Transverse colon (tissue), 4 donors: ENCODE data around the gene C1QTNF5. TPM values are rescaled to one million over a fixed set of nuclear protein-coding genes. Genes with fewer than 3 reads are reported as not detected.

Experiments
- DNase-seq: peaks from one replicate; pipeline ENCODE4 v3.0.0-alpha.2; 2019
- H3K27ac ChIP-seq, 4 donors: fragments of 200-600 bp; sonication (generic); 2 replicates each; pipeline ENCODE4 v1.5.1; 2016 to 2018; ENCODE audit warnings: inconsistent platforms in 4 of 4
- H3K27me3 ChIP-seq: fragments of 200-600 bp; sonication (generic); 2 replicates; pipeline ENCODE4 v1.5.1; 2017; ENCODE audit warnings: inconsistent platforms
- H3K36me3 ChIP-seq, 4 donors: fragments of 200-600 bp; sonication (generic); 2 replicates each; pipeline ENCODE4 v1.5.1; 2017 to 2019; ENCODE audit warnings: inconsistent platforms in 4 of 4
- H3K4me1 ChIP-seq, 4 donors: fragments of 200-600 bp; sonication (generic); 2 replicates each; pipeline ENCODE4 v1.5.1; 2017 to 2020; ENCODE audit warnings: inconsistent platforms in 4 of 4
- H3K4me3 ChIP-seq, 4 donors: fragments of 200-600 bp; sonication (generic); 1 replicate in 1 of 4; 2 replicates in 3 of 4; pipeline versions ENCODE4 v1.5.1 to v1.6.1; 2017 to 2019; ENCODE audit warnings: inconsistent platforms in 4 of 4
- H3K9me3 ChIP-seq, 2 donors: fragments of 200-600 bp; sonication (generic); 2 replicates each; pipeline ENCODE4 v1.5.1; 2017 to 2019; ENCODE audit warnings: inconsistent platforms in 2 of 2
- EP300 ChIP-seq: sonication (generic); formaldehyde crosslinking; IDR thresholded peaks from one replicate; pipeline ENCODE4 v1.6.1; 2017; ENCODE audit warnings: antibody characterized with exemption, low read depth
- POLR2A ChIP-seq: fragments of 450-650 bp; IDR thresholded peaks from one replicate; pipeline ENCODE4 v1.6.1; 2016; ENCODE audit warnings: antibody characterized with exemption, mild to moderate bottlenecking, moderate library complexity
- POLR2AphosphoS5 ChIP-seq, 3 donors: sonication (generic); formaldehyde crosslinking; IDR thresholded peaks; one replicate each; pipeline ENCODE4 v1.6.1; 2016; ENCODE audit warnings: antibody characterized with exemption in 3 of 3
- WGBS, 2 donors: methylation state at CpG; one replicate each; pipeline ENCODE4 v1.1.5; 2018; ENCODE audit warnings: low coverage in 1 of 2; 5-methylcytosine and 5-hydroxymethylcytosine counted together
- in situ Hi-C, 4 donors: fragments of 200-750 bp; cut with MboI; loops; one replicate each; pipeline versions ENCODE4 v1.15.0 to v1.15.1; 2017; ENCODE audit warnings: low sequenced_read_pairs in 3 of 4, low pct_ligation_motif_present in 1 of 4, low pct_unique_long_range_greater_than_20kb in 1 of 4
- intact Hi-C: fragments of 100-400 bp; cut with DNase I; formaldehyde crosslinking; loops from one replicate; pipeline ENCODE4 v1.15.1; 2023; ENCODE audit warnings: low total_unique reads
- total RNA-seq, 4 donors: library from RNA; depleted of rRNA; stranded (reverse); fragments of >200 nt; gene quantifications; one replicate each; pipeline ENCODE4 v1.1.0, GENCODE V29; 2016
- TF ChIP-seq, protein P1 (sequence below), 5 experiments: fragments of 200-600 bp in 3 of 5; fragments of 450-650 bp in 2 of 5; sonication (generic) in 3 of 5; IDR thresholded peaks; 1 replicate in 2 of 5; 2 replicates in 3 of 5; pipeline ENCODE4 v1.5.1; 2016 to 2017; ENCODE audit warnings: antibody characterized with exemption in 5 of 5, inconsistent platforms in 3 of 5, mild to moderate bottlenecking in 2 of 5, moderate library complexity in 1 of 5

Gene C1QTNF5
- total RNA-seq, 4 donors from 2014 or later = 7.6 to 20.5 (median 11.4) TPM

DNA sequence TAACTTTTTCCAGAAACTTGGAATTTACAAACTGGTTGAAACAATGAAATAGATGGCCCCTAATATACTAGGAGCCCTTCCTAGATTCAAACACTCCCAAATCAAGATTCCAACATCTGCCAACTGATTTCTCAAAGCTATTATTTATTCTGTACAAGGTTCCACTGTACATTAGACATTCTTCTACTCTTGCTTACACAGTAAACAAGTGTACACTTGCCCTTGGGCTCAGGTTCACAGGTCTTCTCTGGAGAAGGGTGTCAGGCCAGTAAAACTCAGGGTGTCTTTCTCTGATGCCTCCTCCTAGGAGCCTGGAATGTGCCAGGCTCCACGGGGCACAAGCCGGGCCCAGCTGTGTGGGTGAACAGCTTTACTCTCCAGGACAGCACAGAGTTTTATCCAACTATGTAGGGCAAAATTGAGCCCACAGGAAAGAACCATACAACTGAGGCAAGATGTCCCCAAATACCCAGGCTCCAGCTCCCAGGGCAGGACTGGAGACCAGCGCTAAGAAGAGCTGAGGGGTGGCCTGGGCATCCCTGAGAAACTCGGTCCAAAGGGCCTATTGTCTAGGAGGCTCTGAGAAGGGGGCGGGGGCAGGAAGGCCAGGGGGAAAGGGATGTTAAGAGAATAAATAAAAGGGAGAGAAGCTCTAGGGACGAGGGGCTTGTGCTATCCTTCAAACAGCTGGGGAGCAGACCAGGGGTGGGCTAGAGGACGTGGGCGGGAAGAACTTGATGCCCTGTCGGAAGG is 14.6 kb upstream of the C1QTNF5 start:
- Histone ChIP-seq H3K4me1 (peaks cover 0 to 18% (median 7%) of the 10 kb centered on the region in 4 donors), H3K27ac (no peak overlapping the region), H3K36me3 (no peaks in the 10 kb centered on the region), H3K27me3 (peaks cover 7% of the 10 kb centered on the region), H3K4me3 (no peak overlapping the region), H3K9me3 (no peaks in the 10 kb centered on the region)
- in situ Hi-C loops (loop anchor here in 3 of 4 donors (5.0 to 10.0 kb wide), 2 partner anchors 117 to 120 kb away; no protein-coding TSS in a partner anchor), intact Hi-C loops (loop anchor here (5.0 kb wide), 1 partner anchor 117 kb away; no protein-coding TSS in a partner anchor)
- 72 to 77% methylated on average over 5 to 9 of the region's 9 CpGs for WGBS, 2 donors
- no peak for TF ChIP-seq EP300
- TF ChIP-seq, protein P1, sequence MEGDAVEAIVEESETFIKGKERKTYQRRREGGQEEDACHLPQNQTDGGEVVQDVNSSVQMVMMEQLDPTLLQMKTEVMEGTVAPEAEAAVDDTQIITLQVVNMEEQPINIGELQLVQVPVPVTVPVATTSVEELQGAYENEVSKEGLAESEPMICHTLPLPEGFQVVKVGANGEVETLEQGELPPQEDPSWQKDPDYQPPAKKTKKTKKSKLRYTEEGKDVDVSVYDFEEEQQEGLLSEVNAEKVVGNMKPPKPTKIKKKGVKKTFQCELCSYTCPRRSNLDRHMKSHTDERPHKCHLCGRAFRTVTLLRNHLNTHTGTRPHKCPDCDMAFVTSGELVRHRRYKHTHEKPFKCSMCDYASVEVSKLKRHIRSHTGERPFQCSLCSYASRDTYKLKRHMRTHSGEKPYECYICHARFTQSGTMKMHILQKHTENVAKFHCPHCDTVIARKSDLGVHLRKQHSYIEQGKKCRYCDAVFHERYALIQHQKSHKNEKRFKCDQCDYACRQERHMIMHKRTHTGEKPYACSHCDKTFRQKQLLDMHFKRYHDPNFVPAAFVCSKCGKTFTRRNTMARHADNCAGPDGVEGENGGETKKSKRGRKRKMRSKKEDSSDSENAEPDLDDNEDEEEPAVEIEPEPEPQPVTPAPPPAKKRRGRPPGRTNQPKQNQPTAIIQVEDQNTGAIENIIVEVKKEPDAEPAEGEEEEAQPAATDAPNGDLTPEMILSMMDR (IDR thresholded peaks at IDR 0.05) = no peak
- no peak for TF ChIP-seq POLR2AphosphoS5 (IDR thresholded peaks at IDR 0.05)
- TF ChIP-seq POLR2A = no peak
- DNase-seq = no peak

DNA sequence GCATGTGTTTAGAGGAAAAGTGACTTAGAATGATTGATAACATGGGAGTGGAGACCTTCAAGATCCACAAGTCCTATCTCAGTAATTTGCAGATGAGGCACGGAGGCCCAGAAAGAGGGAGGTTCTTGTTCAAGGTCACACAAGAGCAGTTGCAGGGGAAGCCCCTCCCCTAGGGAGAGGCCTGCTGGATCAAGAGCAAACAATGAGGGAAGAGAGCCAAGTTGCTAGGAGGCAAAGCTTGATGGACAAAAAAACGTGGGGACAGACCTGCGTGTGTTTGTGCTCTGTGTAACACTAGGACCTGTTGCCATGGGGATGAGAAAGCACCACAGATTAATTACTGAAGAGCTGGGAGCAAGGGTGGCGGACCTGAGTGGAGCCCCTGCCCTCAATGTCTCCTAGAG is 12.2 kb upstream of the C1QTNF5 start:
- TF ChIP-seq POLR2A (no peak), EP300 (no peak)
- TF ChIP-seq, protein P1 (IDR thresholded peaks at IDR 0.05) = no peak
- WGBS, 2 donors = 26 to 78% methylated on average over 1 to 4 of the region's 4 CpGs
- Histone ChIP-seq H3K9me3 (no peaks in the 10 kb centered on the region), H3K4me3 (no peak overlapping the region), H3K36me3 (no peaks in the 10 kb centered on the region), H3K27ac (no peak overlapping the region), H3K4me1 (peaks cover 0 to 18% (median 7%) of the 10 kb centered on the region in 4 donors), H3K27me3 (peaks cover 7% of the 10 kb centered on the region)
- in situ Hi-C loops = loop anchor here in 1 of 4 donors (10.0 kb wide), 1 partner anchor 122 kb away; no protein-coding TSS in a partner anchor
- intact Hi-C loops = loop anchor here (1.0 kb wide), 1 partner anchor 23 kb away; no protein-coding TSS in a partner anchor
- no peak for DNase-seq

- Histone ChIP-seq H3K4me1 (peaks cover 0 to 14% (median 2%) of the 10 kb centered on the region in 4 donors), H3K36me3 (no peaks in the 10 kb centered on the region), H3K27me3 (peaks cover 7% of the 10 kb centered on the region), H3K9me3 (no peaks in the 10 kb centered on the region), H3K27ac (no peak overlapping the region), H3K4me3 (no peak overlapping the region)
- intact Hi-C loops (no loop called here), in situ Hi-C loops (loop anchor here in 1 of 4 donors (10.0 kb wide), 1 partner anchor 124 kb away; no protein-coding TSS in a partner anchor)
- no peak for DNase-seq
- 48 to 100% methylated on average over 1 to 2 of the region's 2 CpGs for WGBS, 2 donors
- TF ChIP-seq POLR2A (no peak), POLR2AphosphoS5 (IDR thresholded peaks at IDR 0.05) (no peak), EP300 (no peak)
- TF ChIP-seq, protein P1 (IDR thresholded peaks at IDR 0.05) = no peak
These were observed 10.5 kb upstream of the C1QTNF5 start for GRCh38 chr11:119351232-119351631.

GRCh38 chr11:119350302-119350701 is 9.6 kb upstream of the C1QTNF5 start:
- Histone ChIP-seq H3K27me3 (peaks cover 2% of the 10 kb centered on the region), H3K9me3 (no peaks in the 10 kb centered on the region), H3K36me3 (no peaks in the 10 kb centered on the region), H3K4me3 (no peak overlapping the region), H3K27ac (no peak overlapping the region), H3K4me1 (peaks cover 0 to 10% (median 2%) of the 10 kb centered on the region in 4 donors)
- intact Hi-C loops = no loop called here
- in situ Hi-C loops = loop anchor here in 1 of 4 donors (10.0 kb wide), 1 partner anchor 124 kb away; no protein-coding TSS in a partner anchor
- WGBS, 2 donors = 59 to 80% methylated on average over 2 to 6 of the region's 6 CpGs
- no peak for DNase-seq
- TF ChIP-seq, protein P1 (IDR thresholded peaks at IDR 0.05) = no peak
- no peak for TF ChIP-seq POLR2AphosphoS5 (IDR thresholded peaks at IDR 0.05)
- TF ChIP-seq EP300 = no peak
- TF ChIP-seq POLR2A = no peak
